Vagina (tissue), 2 donors: ENCODE measurements around the gene LCE3A. TPM values are rescaled to one million over a fixed set of nuclear protein-coding genes. Genes with fewer than 3 reads are reported as not detected.

Experiments used
- DNase-seq, 2 donors: peaks; one replicate each; pipeline ENCODE4 v3.0.0-alpha.2; 2017; ENCODE audit errors: extremely low spot score in 2 of 2
- H3K27ac ChIP-seq: fragments of 200-600 bp; sonication (generic); one replicate; pipeline ENCODE4 v1.5.1; 2019
- H3K27me3 ChIP-seq: fragments of 200-600 bp; sonication (generic); one replicate; pipeline ENCODE4 v1.5.1; 2019
- H3K36me3 ChIP-seq, 2 donors: fragments of 200-600 bp; sonication (generic); one replicate each; pipeline ENCODE4 v1.5.1; 2017 to 2019
- H3K4me1 ChIP-seq: fragments of 200-600 bp; sonication (generic); one replicate; pipeline ENCODE4 v1.5.1; 2019
- H3K4me3 ChIP-seq, 2 donors: fragments of 200-600 bp; sonication (generic); 1 replicate in 1 of 2; 2 replicates in 1 of 2; pipeline ENCODE4 v1.5.1; 2016 to 2019
- H3K9me3 ChIP-seq: fragments of 200-600 bp; sonication (generic); one replicate; pipeline ENCODE4 v1.5.1; 2019
- POLR2A ChIP-seq, 2 donors: fragments of 450-650 bp; IDR thresholded peaks; one replicate each; pipeline ENCODE4 v1.6.1; 2017; ENCODE audit warnings: antibody characterized with exemption in 2 of 2, mild to moderate bottlenecking in 2 of 2, moderate library complexity in 2 of 2
- POLR2AphosphoS5 ChIP-seq, 2 donors: sonication (generic); formaldehyde crosslinking; IDR thresholded peaks; one replicate each; pipeline ENCODE4 v1.9.0; 2017; ENCODE audit warnings: antibody characterized with exemption in 2 of 2, mild to moderate bottlenecking in 2 of 2, low read depth in 1 of 2; ENCODE audit not compliant: insufficient read depth in 1 of 2
- intact Hi-C: fragments of 100-400 bp; cut with DNase I; formaldehyde crosslinking; loops from one replicate; pipeline ENCODE4 v1.15.1; 2023
- total RNA-seq: library from RNA; depleted of rRNA; stranded (reverse); fragments of >200 nt; gene quantifications from one replicate; pipeline ENCODE4 v1.2.3, GENCODE V29; 2016
- TF ChIP-seq, protein P1 (sequence below), 3 experiments: fragments of 450-650 bp in 2 of 3; fragments of 200-600 bp in 1 of 3; sonication (generic) in 1 of 3; IDR thresholded peaks; one replicate each; pipeline ENCODE4 v1.5.1; 2017 to 2019; ENCODE audit warnings: antibody characterized with exemption in 3 of 3, mild to moderate bottlenecking in 2 of 3, moderate library complexity in 2 of 3

LCE3A gene
- total RNA-seq, 1 donor from 2014 or later = not detected

DNA sequence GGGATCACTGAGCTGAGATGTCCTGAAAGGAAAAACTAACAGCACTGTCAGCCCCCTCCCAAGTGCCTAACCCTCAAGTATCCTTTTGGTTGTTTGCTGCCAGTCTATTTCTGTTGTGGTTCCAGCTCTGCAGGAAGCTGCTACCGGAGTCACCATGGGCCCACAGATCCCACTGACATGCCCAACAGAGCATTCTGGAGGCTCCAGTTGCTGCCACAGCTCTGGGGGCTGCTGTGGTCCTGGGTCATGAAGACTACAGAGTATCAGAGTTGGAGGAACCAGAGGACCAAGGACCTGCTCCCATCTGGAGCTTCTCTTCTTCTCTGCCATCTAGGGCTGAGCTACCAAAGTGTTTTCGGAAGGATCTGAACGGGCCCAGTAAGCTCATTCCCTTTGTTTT is 910 bp downstream of the LCE3A start:
- intact Hi-C loops = no loop called here
- Histone ChIP-seq H3K27ac (no peak overlapping the region), H3K4me3 (no peak overlapping the region), H3K27me3 (no peaks in the 10 kb centered on the region), H3K4me1 (no peaks in the 10 kb centered on the region), H3K9me3 (peaks cover 3% of the 10 kb centered on the region), H3K36me3 (no peaks in the 10 kb centered on the region)
- DNase-seq = no peak
- TF ChIP-seq, protein P1, sequence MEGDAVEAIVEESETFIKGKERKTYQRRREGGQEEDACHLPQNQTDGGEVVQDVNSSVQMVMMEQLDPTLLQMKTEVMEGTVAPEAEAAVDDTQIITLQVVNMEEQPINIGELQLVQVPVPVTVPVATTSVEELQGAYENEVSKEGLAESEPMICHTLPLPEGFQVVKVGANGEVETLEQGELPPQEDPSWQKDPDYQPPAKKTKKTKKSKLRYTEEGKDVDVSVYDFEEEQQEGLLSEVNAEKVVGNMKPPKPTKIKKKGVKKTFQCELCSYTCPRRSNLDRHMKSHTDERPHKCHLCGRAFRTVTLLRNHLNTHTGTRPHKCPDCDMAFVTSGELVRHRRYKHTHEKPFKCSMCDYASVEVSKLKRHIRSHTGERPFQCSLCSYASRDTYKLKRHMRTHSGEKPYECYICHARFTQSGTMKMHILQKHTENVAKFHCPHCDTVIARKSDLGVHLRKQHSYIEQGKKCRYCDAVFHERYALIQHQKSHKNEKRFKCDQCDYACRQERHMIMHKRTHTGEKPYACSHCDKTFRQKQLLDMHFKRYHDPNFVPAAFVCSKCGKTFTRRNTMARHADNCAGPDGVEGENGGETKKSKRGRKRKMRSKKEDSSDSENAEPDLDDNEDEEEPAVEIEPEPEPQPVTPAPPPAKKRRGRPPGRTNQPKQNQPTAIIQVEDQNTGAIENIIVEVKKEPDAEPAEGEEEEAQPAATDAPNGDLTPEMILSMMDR (IDR thresholded peaks at IDR 0.05) = no peak
- TF ChIP-seq POLR2A (IDR thresholded peaks at IDR 0.05) (no peak), POLR2AphosphoS5 (IDR thresholded peaks at IDR 0.05; ENCODE audit: insufficient read depth in 1 of 2, low read depth in 1 of 2) (no peak)

DNA sequence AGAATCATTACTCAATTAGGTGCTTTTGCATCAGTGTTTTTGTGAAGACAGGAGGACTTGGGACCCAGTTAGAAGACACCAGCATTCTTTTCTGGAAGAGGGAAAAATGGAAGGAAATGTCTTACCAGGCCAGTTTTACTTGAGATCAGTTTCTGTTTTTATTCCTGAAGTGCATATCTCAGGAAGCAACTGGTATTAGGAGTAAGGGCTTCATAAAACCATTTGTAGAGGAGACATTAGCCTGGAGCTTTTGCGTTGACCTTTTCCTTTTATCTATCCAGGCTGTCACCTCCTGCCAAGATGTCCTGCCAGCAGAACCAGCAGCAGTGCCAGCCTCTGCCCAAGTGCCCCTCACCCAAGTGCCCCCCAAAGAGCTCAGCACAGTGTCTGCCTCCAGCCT is 9.4 kb downstream of the LCE3A start, which contains the start of gene LCE3B:
TSS of gene LCE3B (plus strand) at position 301 of the 400 bp plus-strand sequence. CDS start at position 301, 0 bp downstream.
- H3K9me3 ChIP-seq = peaks cover 2% of the 10 kb centered on the region
- no peaks in the 10 kb centered on the region for H3K27me3 ChIP-seq
- no peak for DNase-seq
- H3K27ac ChIP-seq = no peak within 1 kb of the TSS
- intact Hi-C loops = no loop called here
- no peak for TF ChIP-seq POLR2A (IDR thresholded peaks at IDR 0.05)
- TF ChIP-seq, protein P1 (IDR thresholded peaks at IDR 0.05) = no peak
- TF ChIP-seq POLR2AphosphoS5 (IDR thresholded peaks at IDR 0.05; ENCODE audit: insufficient read depth in 1 of 2, low read depth in 1 of 2) = no peak
- no peak within 1 kb of the TSS for H3K4me3 ChIP-seq
- H3K36me3 ChIP-seq = no peaks in the 10 kb centered on the region
- H3K4me1 ChIP-seq = no peaks in the 10 kb centered on the region

DNA sequence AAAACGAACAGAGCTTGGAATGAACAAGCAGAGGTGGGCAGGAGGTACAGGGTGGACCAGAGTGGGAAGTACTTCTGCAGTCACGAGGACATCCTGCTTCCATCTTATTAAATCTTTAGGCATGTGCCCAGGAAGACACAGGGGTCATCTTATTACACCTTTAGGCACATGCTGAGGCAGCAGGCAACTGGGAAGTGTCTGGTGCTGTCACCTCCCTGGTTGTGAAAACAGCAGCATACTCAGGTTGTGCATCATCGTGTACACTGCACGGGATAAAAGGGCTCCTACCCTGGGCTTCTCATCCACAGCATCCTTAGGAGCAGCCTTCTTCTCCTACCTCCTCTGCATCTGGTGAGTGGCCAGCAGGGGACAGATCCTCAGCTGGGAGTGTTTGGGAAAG is 23.0 kb downstream of the LCE3A start, which contains the start of gene LCE3C:
TSS of gene LCE3C (plus strand) at position 301 of the 400 bp plus-strand sequence. CDS start 498 bp downstream, outside the sequence.
- no peaks in the 10 kb centered on the region for H3K27me3 ChIP-seq
- no peaks in the 10 kb centered on the region for H3K36me3 ChIP-seq
- no peak within 1 kb of the TSS for H3K4me3 ChIP-seq
- no peak within 1 kb of the TSS for H3K27ac ChIP-seq
- no peaks in the 10 kb centered on the region for H3K4me1 ChIP-seq
- TF ChIP-seq POLR2AphosphoS5 (IDR thresholded peaks at IDR 0.05; ENCODE audit: insufficient read depth in 1 of 2, low read depth in 1 of 2) (no peak), POLR2A (IDR thresholded peaks at IDR 0.05) (no peak)
- TF ChIP-seq, protein P1 (IDR thresholded peaks at IDR 0.05) = no peak
- DNase-seq = no peak
- no peaks in the 10 kb centered on the region for H3K9me3 ChIP-seq
- intact Hi-C loops = no loop called here

DNA sequence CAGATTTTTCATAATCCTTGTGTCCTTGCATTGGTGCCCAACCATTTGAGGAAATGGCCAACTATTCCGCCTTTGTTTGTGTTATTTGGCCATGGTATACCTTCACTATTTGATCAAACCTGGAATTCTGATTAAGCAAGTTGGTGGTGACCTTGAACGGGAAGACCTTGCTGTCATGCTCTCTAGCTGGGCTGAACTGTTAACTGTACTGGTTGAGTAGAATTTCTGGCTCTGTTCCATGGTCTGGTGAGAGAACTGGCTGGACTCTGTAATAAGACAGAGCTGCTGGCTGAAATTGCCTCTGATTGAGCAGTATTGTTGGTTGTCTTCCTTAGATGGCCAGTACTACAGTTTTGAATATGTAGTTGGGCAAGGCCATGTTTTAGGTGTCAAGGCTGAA is 25.9 kb downstream of the LCE3A start:
- no peak for DNase-seq
- Histone ChIP-seq H3K27ac (no peak overlapping the region), H3K4me3 (no peak overlapping the region), H3K4me1 (no peaks in the 10 kb centered on the region), H3K9me3 (no peaks in the 10 kb centered on the region), H3K27me3 (no peaks in the 10 kb centered on the region), H3K36me3 (no peaks in the 10 kb centered on the region)
- TF ChIP-seq POLR2A (IDR thresholded peaks at IDR 0.05) (no peak), POLR2AphosphoS5 (IDR thresholded peaks at IDR 0.05; ENCODE audit: insufficient read depth in 1 of 2, low read depth in 1 of 2) (no peak)
- TF ChIP-seq, protein P1 (IDR thresholded peaks at IDR 0.05) = no peak
- intact Hi-C loops = no loop called here

DNA sequence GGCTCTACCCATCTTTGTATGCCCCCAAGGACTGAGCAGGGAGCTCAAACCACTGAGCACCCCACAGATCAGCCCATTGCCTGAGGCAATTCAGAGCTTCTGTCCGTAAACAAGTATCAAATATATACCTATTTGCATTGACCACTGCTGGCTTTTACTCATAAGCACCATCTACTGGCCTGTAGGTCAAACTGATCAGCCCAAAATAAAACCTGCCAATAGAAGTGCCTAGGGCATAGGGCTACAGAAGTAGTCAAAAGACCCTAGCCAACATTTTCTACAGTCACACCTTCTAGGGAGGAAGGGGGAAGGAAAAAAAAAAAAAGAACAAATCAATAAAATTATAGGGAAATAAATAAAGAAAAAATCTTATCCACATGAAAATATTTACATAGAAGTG is 37.3 kb downstream of the LCE3A start:
- Histone ChIP-seq H3K36me3 (no peaks in the 10 kb centered on the region), H3K9me3 (no peaks in the 10 kb centered on the region), H3K27me3 (no peaks in the 10 kb centered on the region), H3K4me3 (no peak overlapping the region), H3K4me1 (no peaks in the 10 kb centered on the region), H3K27ac (no peak overlapping the region)
- intact Hi-C loops = no loop called here
- no peak for DNase-seq
- TF ChIP-seq, protein P1 (IDR thresholded peaks at IDR 0.05) = no peak
- no peak for TF ChIP-seq POLR2A (IDR thresholded peaks at IDR 0.05)
- TF ChIP-seq POLR2AphosphoS5 (IDR thresholded peaks at IDR 0.05; ENCODE audit: insufficient read depth in 1 of 2, low read depth in 1 of 2) = no peak
